Measurements from ENCODE around the gene IRAK1. TPM values are rescaled to one million over a fixed set of nuclear protein-coding genes. Genes with fewer than 3 reads are reported as not detected.

The IRAK1 gene
- total RNA-seq, 3 donors from 2014 or later = 258 to 273 (median 272) TPM

DNA sequence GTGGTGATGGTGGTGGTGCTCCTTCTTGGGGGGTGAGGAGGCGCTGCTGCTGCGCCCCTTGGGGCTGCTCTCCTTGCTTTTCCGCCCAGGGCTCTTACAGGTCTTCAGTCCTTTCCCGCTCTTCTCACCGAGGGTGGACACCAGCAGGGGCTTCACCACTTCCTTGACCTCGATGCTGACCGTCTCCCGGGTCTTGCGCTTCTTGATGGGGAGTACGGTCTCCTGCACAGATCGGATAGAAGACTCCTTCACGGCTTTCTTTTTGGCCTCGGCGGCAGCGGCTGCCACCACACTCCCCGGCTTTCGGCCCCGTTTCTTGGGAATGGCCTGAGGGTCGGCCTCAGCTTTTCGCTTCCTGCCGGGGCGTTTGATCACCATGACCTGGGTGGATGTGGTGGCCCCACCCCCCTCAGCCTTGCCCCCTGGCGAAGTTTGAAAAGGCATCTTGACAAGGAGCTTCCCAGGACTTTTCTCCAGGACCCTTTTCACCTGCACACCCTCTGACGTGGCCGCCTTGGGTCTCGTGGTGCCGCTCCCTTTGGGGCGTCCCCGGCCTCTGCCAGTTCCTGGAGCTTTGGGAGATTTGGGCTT lies 11.1 kb upstream of the IRAK1 start:
- ATAC-seq = no peak
- Mint-ChIP-seq H3K4me1 (ENCODE audit: low read depth) (peaks cover 2% of the 10 kb centered on the region), H3K36me3 (ENCODE audit: insufficient read depth) (peaks cover 4% of the 10 kb centered on the region), H3K4me3 (no peak overlapping the region), H3K27me3 (ENCODE audit: low read depth) (no peaks in the 10 kb centered on the region), H3K9me3 (no peaks in the 10 kb centered on the region)
- no peak for DNase-seq

DNA sequence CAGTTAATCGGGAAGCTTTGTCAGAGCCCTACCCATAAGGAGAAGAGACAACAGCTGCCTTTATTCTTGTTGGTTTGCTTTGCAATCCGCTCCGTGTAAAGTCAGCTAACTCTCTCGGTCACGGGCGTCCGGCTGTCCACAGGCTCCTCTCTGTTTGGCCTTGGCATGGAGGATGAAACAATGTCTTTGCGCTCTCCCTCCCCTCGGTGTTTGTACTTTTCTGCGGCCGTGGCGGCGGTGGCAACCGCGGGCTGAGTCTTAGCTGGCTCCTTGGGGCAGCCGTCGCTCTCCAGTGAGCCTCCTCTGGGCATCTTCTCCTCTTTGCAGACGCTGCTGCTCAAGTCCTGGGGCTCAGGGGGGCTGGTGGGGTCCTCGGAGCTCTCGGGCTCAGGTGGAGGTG lies 10.6 kb upstream of the IRAK1 start:
- no peak for ATAC-seq
- H3K27me3 Mint-ChIP-seq (ENCODE audit: low read depth) = no peaks in the 10 kb centered on the region

DNA sequence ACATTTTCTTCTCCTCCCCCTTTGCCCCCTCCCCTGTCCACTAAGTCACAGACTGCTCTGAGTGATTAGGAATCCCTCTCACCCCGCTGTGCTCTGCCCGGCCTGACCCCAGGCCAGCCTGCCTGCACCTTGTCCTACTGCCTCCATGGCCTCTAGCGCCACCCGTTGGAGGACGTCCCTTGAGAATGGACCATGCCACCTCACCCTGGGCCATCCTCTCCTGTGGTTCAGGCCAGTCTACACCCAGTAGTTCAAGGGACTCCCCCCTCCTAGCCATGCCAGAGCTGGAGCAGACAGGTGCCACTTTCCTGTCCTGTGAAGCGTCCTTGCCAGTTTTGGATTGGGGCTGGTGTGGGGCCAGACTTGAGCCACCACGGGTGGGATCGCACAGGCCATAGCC lies 9.7 kb upstream of the IRAK1 start:
- Mint-ChIP-seq H3K36me3 (ENCODE audit: insufficient read depth) (peaks cover 4% of the 10 kb centered on the region), H3K27me3 (ENCODE audit: low read depth) (no peaks in the 10 kb centered on the region)
- no peak for DNase-seq

More for the DNA sequence above, 10.6 kb upstream of the IRAK1 start:
- Mint-ChIP-seq H3K36me3 (ENCODE audit: insufficient read depth) (peaks cover 4% of the 10 kb centered on the region), H3K9me3 (no peaks in the 10 kb centered on the region), H3K4me3 (no peak overlapping the region), H3K4me1 (ENCODE audit: low read depth) (peaks cover 2% of the 10 kb centered on the region)
- no peak for DNase-seq

DNA sequence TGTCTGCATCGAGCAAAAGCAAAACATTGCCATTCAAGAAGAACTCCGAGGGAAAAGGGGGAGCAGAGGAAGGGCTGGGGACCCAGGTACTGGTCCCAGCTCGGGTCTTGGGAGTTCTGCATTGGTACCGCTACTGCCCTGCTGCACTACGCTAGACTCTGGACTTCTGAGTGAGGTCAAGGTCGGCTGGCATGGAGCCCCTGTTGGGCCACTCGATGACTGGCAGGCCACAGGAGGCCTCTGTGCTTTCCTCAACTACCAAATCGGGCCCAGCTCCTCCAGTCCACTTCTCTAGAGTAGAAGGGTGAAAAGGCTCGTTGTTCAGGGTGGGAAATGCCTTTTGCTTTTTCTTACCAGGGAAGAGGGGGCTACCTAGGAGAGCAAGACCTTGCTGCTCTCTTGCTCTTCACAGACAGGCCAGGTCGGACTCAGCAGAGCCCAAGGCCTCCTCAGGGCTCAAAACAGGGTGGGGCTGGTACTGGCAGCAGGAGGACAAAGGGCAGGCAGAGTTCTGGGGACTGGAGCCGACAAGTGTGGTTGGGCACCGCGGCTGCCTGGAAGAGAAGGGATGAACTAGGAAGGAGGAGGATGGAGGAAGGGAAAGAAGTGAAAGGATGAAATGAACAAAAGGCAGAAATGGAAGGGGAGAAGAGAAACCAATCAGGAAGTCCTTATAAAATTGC lies 8.9 kb upstream of the IRAK1 start:
- ATAC-seq = no peak
- DNase-seq = no peak
- Mint-ChIP-seq H3K9me3 (no peaks in the 10 kb centered on the region), H3K4me3 (no peak overlapping the region), H3K27me3 (ENCODE audit: low read depth) (no peaks in the 10 kb centered on the region), H3K4me1 (ENCODE audit: low read depth) (peaks cover 2% of the 10 kb centered on the region), H3K36me3 (ENCODE audit: insufficient read depth) (peaks cover 4% of the 10 kb centered on the region)

More for the DNA sequence above, 9.7 kb upstream of the IRAK1 start:
- no peak for ATAC-seq
- H3K4me3 Mint-ChIP-seq = no peak overlapping the region
- peaks cover 2% of the 10 kb centered on the region for H3K4me1 Mint-ChIP-seq (ENCODE audit: low read depth)
- no peaks in the 10 kb centered on the region for H3K9me3 Mint-ChIP-seq

DNA sequence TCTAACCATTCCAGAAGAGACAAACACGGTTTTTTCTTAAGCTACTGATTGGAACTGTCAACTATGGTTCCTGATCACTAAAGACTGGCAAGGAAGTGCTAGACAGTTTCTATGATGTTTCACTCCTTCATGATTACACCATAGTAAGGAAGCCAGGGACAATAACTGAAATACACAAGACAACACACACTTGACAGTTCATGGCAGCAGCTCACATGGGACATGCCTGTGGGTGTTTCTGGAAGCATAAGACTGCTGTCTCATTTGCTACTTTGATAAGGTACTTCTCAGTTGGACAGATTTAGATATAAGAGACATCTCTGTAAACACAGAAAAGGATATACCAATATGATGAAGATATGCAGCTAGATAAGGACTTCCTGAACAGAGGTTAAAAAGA lies 8.3 kb upstream of the IRAK1 start:
- H3K9me3 Mint-ChIP-seq = no peaks in the 10 kb centered on the region
- no peak overlapping the region for H3K4me3 Mint-ChIP-seq
- peaks cover 4% of the 10 kb centered on the region for H3K36me3 Mint-ChIP-seq (ENCODE audit: insufficient read depth)
- H3K4me1 Mint-ChIP-seq (ENCODE audit: low read depth) = peaks cover 4% of the 10 kb centered on the region
- DNase-seq (no peak), ATAC-seq (no peak)
- no peaks in the 10 kb centered on the region for H3K27me3 Mint-ChIP-seq (ENCODE audit: low read depth)

DNA sequence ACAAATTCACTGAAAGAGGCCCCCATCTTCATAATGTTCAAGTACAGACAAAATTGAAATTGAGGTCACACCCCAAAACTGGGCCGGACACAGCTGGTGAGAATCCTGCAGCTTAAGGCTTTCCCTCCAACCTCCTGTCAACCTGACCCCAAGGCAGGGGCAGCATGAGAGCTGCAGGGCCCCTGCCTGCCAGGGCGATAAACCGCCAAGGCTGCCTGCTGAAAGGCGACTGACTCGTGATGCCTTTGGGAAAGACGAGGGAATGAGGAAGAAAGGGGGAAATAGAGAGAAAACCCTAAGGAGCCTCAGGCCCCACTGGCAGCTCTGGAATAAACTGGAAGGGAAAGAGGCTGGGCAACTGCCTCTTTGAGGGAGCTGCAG lies 7.3 kb upstream of the IRAK1 start:
- DNase-seq (no peak), ATAC-seq (no peak)
- no peaks in the 10 kb centered on the region for H3K9me3 Mint-ChIP-seq
- H3K4me1 Mint-ChIP-seq (ENCODE audit: low read depth) = peaks cover 4% of the 10 kb centered on the region
- H3K36me3 Mint-ChIP-seq (ENCODE audit: insufficient read depth) = peaks cover 4% of the 10 kb centered on the region
- no peak overlapping the region for H3K4me3 Mint-ChIP-seq
- no peaks in the 10 kb centered on the region for H3K27me3 Mint-ChIP-seq (ENCODE audit: low read depth)

DNA sequence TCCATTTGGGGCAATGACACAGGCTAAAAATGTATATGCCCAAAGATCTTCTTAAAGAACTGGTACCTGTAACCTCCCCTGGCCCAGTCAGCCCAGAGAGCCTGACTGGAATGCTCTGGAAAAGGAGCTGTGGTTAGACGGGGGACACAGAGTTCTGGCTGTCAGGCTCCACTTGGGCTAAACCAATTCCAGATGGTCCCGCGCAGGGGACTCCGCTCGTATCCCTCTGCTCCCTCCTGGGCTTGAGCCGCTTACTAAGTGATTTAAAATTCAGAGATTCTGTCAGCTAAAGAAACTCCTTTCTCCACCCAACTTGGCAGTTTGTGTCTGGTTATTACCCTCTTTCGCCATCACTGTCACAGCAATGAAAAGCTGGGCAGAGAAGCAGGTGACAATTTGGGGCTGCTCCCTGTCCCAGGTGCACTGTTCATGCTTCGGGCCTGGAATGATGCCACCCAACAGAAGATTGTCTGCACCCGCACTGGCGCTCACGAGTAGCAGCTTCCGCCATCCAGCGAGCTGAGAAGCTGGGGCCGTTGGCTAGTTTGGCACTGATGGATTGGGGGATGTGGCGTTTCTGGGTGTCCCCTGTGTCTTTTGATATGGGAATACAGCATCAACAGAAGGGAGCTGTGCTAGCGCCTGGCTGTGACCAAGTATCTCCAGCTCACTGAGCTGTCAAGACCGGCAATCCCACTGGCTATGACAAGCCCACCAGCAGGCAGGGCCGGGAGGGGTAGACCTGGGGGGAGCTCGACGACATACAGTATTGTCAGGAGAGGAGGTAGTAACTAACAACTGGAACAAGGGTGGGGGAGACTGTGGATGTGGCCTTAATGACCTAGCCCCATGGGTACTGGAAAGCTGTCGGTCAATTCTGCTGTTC lies 6.7 kb upstream of the IRAK1 start:
- Mint-ChIP-seq H3K9me3 (no peaks in the 10 kb centered on the region), H3K4me3 (no peak overlapping the region), H3K4me1 (ENCODE audit: low read depth) (peaks cover 6% of the 10 kb centered on the region), H3K36me3 (ENCODE audit: insufficient read depth) (peaks cover 4% of the 10 kb centered on the region), H3K27me3 (ENCODE audit: low read depth) (no peaks in the 10 kb centered on the region)
- ATAC-seq (no peak), DNase-seq (no peak)

DNA sequence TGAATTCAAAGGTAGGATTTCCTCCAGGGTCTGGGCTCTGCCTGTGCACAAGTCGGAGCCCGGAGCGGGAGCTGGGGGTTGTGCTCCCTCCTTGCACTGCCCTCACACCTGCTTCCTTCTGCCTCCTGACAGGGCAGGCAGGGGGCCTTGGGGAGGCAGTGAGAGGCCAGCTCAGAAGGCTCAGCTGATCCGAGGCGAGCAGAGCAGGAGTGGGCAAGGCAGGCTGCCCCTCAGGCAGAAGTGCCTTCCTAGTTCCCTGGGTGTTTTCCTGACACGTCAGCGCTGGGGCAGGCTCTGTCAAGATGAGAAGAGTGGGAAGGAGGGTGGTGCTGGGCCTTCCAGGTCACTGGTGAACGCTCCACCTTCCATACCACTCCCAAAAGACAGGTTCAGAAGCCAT lies 5.5 kb upstream of the IRAK1 start:
- DNase-seq = no peak
- Mint-ChIP-seq H3K4me1 (ENCODE audit: low read depth) (peaks cover 15% of the 10 kb centered on the region), H3K9me3 (no peaks in the 10 kb centered on the region), H3K36me3 (ENCODE audit: insufficient read depth) (peaks cover 2% of the 10 kb centered on the region), H3K27me3 (ENCODE audit: low read depth) (no peaks in the 10 kb centered on the region), H3K4me3 (no peak overlapping the region)
- ATAC-seq = no peak

DNA sequence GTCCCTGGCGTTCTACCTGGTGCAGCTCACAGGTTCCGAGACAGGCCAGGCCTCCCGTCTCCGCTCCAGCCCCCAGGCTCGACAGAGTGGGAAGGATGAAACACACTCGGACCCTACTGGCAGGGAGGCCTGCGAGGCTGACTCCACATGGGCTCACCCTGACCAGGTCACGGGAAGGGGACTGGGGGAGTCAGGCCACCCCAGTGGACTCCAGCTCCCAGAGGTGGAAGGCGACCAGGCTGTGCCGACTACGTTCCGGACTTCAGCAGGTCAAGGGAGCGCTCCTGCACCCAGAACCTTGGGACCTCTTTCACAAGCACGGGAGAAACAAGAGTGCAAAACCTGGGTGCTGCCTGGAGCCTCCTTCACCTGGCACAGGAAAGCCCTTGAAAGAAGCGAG lies 4.6 kb upstream of the IRAK1 start:
- DNase-seq (no peak), ATAC-seq (no peak)
- H3K4me1 Mint-ChIP-seq (ENCODE audit: low read depth) = peaks cover 15% of the 10 kb centered on the region
- no peaks in the 10 kb centered on the region for H3K9me3 Mint-ChIP-seq
- H3K4me3 Mint-ChIP-seq = no peak overlapping the region
- peaks cover 2% of the 10 kb centered on the region for H3K36me3 Mint-ChIP-seq (ENCODE audit: insufficient read depth)
- no peaks in the 10 kb centered on the region for H3K27me3 Mint-ChIP-seq (ENCODE audit: low read depth)

DNA sequence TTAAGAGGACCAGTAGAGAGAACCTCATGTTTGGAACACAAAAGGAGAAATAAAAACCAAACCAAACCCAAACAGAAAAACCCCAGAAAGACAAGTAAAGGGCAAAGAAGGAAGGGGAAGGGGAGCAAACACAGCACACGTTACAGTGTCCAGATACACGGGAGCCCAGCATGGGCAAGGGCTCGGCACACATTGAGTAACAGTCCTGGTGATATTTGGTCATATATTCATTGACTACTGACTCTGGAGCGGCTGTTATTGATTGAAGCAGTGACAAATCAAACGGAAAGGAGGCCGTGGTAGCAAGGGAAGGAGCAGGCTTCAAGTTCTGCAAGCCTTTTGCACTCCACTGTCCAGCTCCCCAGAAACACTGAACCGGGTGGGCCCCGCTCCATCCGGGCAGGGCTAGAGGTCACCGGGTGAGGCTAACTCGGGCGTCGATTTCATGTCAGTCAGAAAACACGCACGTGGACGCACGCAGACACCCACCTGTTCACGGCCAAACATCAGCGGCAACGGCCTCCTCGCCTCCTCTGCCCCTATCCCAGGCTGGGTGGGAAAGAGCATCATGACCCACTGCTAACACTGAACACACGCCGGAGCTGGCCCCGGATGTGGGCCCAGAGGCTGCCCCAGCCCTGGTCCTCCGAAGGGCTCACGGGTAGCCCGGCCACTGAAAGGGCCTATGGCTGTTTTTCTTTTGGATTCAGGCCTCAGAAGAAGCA lies 3.7 kb upstream of the IRAK1 start:
- no peaks in the 10 kb centered on the region for H3K27me3 Mint-ChIP-seq (ENCODE audit: low read depth)
- peaks cover 13% of the 10 kb centered on the region for H3K4me1 Mint-ChIP-seq (ENCODE audit: low read depth)
- no peak overlapping the region for H3K4me3 Mint-ChIP-seq
- DNase-seq = no peak
- peaks cover 2% of the 10 kb centered on the region for H3K36me3 Mint-ChIP-seq (ENCODE audit: insufficient read depth)
- no peaks in the 10 kb centered on the region for H3K9me3 Mint-ChIP-seq
- no peak for ATAC-seq

DNA sequence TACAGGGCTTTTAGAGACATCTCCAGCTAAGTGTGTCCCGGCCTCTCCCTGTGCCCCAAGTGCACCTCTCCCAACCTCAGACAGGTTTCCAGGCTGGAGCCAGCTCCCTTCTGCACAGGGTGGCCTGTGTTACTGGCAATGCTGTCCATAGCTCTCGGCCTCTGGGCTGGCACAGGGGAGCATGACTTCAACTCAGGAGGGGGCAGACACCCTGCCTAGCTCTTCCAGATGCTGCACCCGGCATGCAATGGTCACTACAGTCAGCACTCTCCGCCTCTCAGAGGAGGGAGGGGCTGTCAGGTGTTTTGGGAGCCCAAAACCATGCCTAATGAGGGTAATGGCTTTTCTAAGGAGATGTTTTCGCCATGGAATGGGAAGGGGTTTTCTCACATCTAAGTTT lies 2.4 kb upstream of the IRAK1 start:
- peaks cover 13% of the 10 kb centered on the region for H3K4me1 Mint-ChIP-seq (ENCODE audit: low read depth)
- H3K36me3 Mint-ChIP-seq (ENCODE audit: insufficient read depth) = no peaks in the 10 kb centered on the region

DNA sequence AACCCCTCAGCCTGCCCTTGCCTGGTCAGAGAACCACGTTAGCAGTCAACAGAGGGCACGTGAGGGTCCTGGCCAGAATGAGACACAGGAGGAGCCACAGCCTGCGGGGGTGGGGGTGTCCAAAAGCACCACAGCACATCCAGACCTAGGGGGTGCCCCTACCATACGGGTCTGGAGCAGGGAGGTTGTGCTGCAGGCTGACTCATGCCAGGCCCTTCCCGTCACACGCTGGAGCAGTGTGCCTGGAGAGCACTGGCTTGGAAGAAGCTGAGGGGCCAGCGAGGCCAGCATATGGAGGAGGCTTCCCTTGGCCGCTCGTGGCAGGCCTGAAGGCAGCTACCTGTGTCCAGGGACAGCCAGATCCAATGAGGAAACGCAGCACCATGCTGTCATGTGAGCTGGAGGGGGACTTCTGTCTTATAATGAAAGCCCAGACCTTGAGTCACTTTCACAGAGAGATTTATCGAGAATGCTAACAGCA lies 1.5 kb upstream of the IRAK1 start:
- no peaks in the 10 kb centered on the region for H3K36me3 Mint-ChIP-seq (ENCODE audit: insufficient read depth)
- H3K9me3 Mint-ChIP-seq = no peaks in the 10 kb centered on the region
- peak; percentile 13 to 21 for ATAC-seq
- peaks cover 13% of the 10 kb centered on the region for H3K4me1 Mint-ChIP-seq (ENCODE audit: low read depth)
- H3K27me3 Mint-ChIP-seq (ENCODE audit: low read depth) = no peaks in the 10 kb centered on the region
- peak overlapping the region; percentile 88 for H3K4me3 Mint-ChIP-seq
- no peak for DNase-seq

More for the DNA sequence above, 2.4 kb upstream of the IRAK1 start:
- Mint-ChIP-seq H3K27me3 (ENCODE audit: low read depth) (no peaks in the 10 kb centered on the region), H3K4me3 (no peak overlapping the region), H3K9me3 (no peaks in the 10 kb centered on the region)
- ATAC-seq (no peak), DNase-seq (no peak)

DNA sequence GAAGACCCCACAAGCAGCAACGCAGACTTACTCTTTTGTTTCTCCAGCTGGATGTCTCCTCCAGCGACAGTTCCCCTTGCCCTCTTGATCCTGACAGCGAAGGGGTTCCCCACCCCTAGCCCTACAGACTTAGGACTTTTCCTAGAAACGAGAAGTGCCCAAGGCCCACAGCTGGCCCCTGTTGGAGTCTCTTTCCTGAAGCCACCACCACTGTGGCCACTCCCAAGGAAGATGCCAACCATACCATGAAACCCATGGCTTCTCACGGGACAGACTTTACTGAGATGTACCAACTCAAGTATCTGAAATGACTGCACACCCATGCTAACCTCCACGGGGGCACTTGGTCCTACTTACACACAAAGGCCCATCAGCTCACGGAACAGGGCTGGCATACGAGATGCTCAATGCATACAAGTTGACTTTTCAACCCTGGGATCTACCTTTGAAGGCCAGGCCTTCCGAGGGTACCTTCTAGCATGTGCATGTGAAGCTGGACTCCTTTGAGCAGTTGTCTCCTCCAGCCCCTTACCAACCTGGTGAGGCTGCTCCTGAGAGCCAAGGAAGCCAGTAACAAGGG lies 924 bp upstream of the IRAK1 start:
- ATAC-seq (no peak), DNase-seq (no peak)
- peaks cover 3% of the 10 kb centered on the region for H3K36me3 Mint-ChIP-seq (ENCODE audit: insufficient read depth)
- no peaks in the 10 kb centered on the region for H3K27me3 Mint-ChIP-seq (ENCODE audit: low read depth)
- H3K4me3 Mint-ChIP-seq = peak overlapping the region; percentile 88
- no peaks in the 10 kb centered on the region for H3K9me3 Mint-ChIP-seq
- H3K4me1 Mint-ChIP-seq (ENCODE audit: low read depth) = peaks cover 16% of the 10 kb centered on the region
